GM18499 (cell line): ENCODE results near the gene PEX3.

Experiments
- ATAC-seq: cut with Tn5 transposase; IDR thresholded peaks from one replicate; pipeline ENCODE4 v1.9.1; 2021; ENCODE audit warnings: moderate number of reproducible peaks; ENCODE audit not compliant: insufficient read depth, unreplicated experiment

The PEX3 gene

GRCh38 chr6:143450453-143451371, at the start of gene PEX3, which contains the start of gene ADAT2:
Gene PEX3 (plus strand): TSS chr6:143450805. CDS start chr6:143451043, 238 bp downstream.
Gene ADAT2 (minus strand): TSS chr6:143450695. CDS start chr6:143450658, 37 bp downstream.
- peak; percentile 94 for ATAC-seq

- ATAC-seq: no peak
Measured at GRCh38 chr6:143401068-143401446, 49.5 kb upstream of the PEX3 start.

GRCh38 chr6:143401636-143402370, 48.8 kb upstream of the PEX3 start:
- ATAC-seq: no peak

- no peak for ATAC-seq
Measured at GRCh38 chr6:143402721-143403336, 47.8 kb upstream of the PEX3 start.

- no peak for ATAC-seq
Measured at GRCh38 chr6:143405373-143406154, 45.0 kb upstream of the PEX3 start.

- no peak for ATAC-seq
Measured at GRCh38 chr6:143406673-143407072, 43.9 kb upstream of the PEX3 start.

GRCh38 chr6:143408151-143408786, 42.3 kb upstream of the PEX3 start:
- no peak for ATAC-seq

GRCh38 chr6:143408787-143409162, 41.8 kb upstream of the PEX3 start:
- ATAC-seq: no peak

- ATAC-seq: no peak
Measured at GRCh38 chr6:143410859-143411270, 39.7 kb upstream of the PEX3 start.

- no peak for ATAC-seq
Measured at GRCh38 chr6:143414769-143415168, 35.8 kb upstream of the PEX3 start.

- ATAC-seq: no peak
Measured at GRCh38 chr6:143419526-143419925, 31.1 kb upstream of the PEX3 start.

- no peak for ATAC-seq
Measured at GRCh38 chr6:143426026-143426425, 24.6 kb upstream of the PEX3 start.

GRCh38 chr6:143427109-143427817, 23.3 kb upstream of the PEX3 start:
- ATAC-seq: peak; percentile 98

GRCh38 chr6:143429970-143430369, 20.6 kb upstream of the PEX3 start:
- no peak for ATAC-seq

GRCh38 chr6:143431226-143431625, 19.4 kb upstream of the PEX3 start:
- ATAC-seq: no peak

- ATAC-seq: no peak
Measured at GRCh38 chr6:143432588-143432987, 18.0 kb upstream of the PEX3 start.

- no peak for ATAC-seq
Measured at GRCh38 chr6:143441010-143441409, 9.6 kb upstream of the PEX3 start.

GRCh38 chr6:143441680-143442545, 8.7 kb upstream of the PEX3 start:
- ATAC-seq: no peak
